Colon (tissue), 2 donors: ENCODE results near the gene GRIP1.

Source experiments
- FAIRE-seq: peaks from 2 replicates; lab custom pipeline; 2012; peaks lifted over from hg19 to GRCh38; lab: Jason Lieb, UNC
- donor health status: control.
- donor health status: control.

The GRIP1 gene

GRCh38 chr12:66678338-66679275 is at the start of gene GRIP1:
TSS of gene GRIP1 (minus strand) at chr12:66679076. CDS start at chr12:66678904, 172 bp downstream.
- FAIRE-seq = no peak

- no peak for FAIRE-seq
These were observed 47.7 kb upstream of the GRIP1 start for GRCh38 chr12:66726556-66726955.

GRCh38 chr12:66725031-66725430 is 46.2 kb upstream of the GRIP1 start:
- no peak for FAIRE-seq

GRCh38 chr12:66724616-66725015 is 45.7 kb upstream of the GRIP1 start:
- FAIRE-seq = no peak

- no peak for FAIRE-seq
These were observed 45.1 kb upstream of the GRIP1 start for GRCh38 chr12:66724026-66724425.

GRCh38 chr12:66719862-66720261 is 41.0 kb upstream of the GRIP1 start:
- FAIRE-seq = no peak

- no peak for FAIRE-seq
These were observed 38.3 kb upstream of the GRIP1 start for GRCh38 chr12:66717036-66717673.

GRCh38 chr12:66716522-66716921 is 37.6 kb upstream of the GRIP1 start:
- FAIRE-seq = no peak

GRCh38 chr12:66714709-66715108 is 35.8 kb upstream of the GRIP1 start:
- FAIRE-seq = no peak

- FAIRE-seq = peak; percentile 62
These were observed 35.1 kb upstream of the GRIP1 start for GRCh38 chr12:66713984-66714383.

GRCh38 chr12:66709893-66710292 is 31.0 kb upstream of the GRIP1 start:
- no peak for FAIRE-seq

GRCh38 chr12:66709457-66709773 is 30.5 kb upstream of the GRIP1 start:
- FAIRE-seq = no peak

GRCh38 chr12:66708704-66709456 is 30.0 kb upstream of the GRIP1 start:
- FAIRE-seq = no peak

GRCh38 chr12:66707002-66707697 is 28.3 kb upstream of the GRIP1 start:
- FAIRE-seq = no peak

- FAIRE-seq = no peak
These were observed 21.0 kb upstream of the GRIP1 start for GRCh38 chr12:66699738-66700482.

- FAIRE-seq = no peak
These were observed 19.7 kb upstream of the GRIP1 start for GRCh38 chr12:66698558-66698957.

GRCh38 chr12:66697404-66697803 is 18.5 kb upstream of the GRIP1 start:
- FAIRE-seq = no peak

- no peak for FAIRE-seq
These were observed 16.1 kb upstream of the GRIP1 start for GRCh38 chr12:66694666-66695613.

GRCh38 chr12:66693901-66694513 is 15.1 kb upstream of the GRIP1 start:
- no peak for FAIRE-seq

GRCh38 chr12:66692986-66693385 is 14.1 kb upstream of the GRIP1 start:
- FAIRE-seq = no peak
